Mononuclear cell (primary cell): ENCODE data around the gene KBTBD8. TPM values are rescaled to one million over a fixed set of nuclear protein-coding genes. Genes with fewer than 3 reads are reported as not detected.
A peak's percentile ranks its signal among the peaks of the same experiment; 100 is the strongest.

ENCODE experiments used
- H3K27me3 ChIP-seq: 2 replicates; pipeline ENCODE4 v1.6.0; 2011; ENCODE audit warnings: low read length, control low read depth; ENCODE audit not compliant: insufficient read depth
- H3K4me1 ChIP-seq: 2 replicates; pipeline ENCODE4 v1.5.1; 2011; ENCODE audit warnings: mild to moderate bottlenecking, low read length, control low read depth; ENCODE audit not compliant: insufficient read depth
- H3K4me3 ChIP-seq: 2 replicates; pipeline ENCODE4 v1.5.1; 2011; ENCODE audit warnings: mild to moderate bottlenecking, low read length, moderate library complexity
- H3K9me3 ChIP-seq: 2 replicates; pipeline ENCODE4 v1.5.1; 2011; ENCODE audit warnings: low read depth, mild to moderate bottlenecking, control low read depth, low read length
- total RNA-seq: library from RNA; depleted of rRNA; stranded (reverse); fragments of >200 nt; gene quantifications from one replicate; pipeline ENCODE4 v1.2.3, GENCODE V29; 2012

Gene KBTBD8
- total RNA-seq, 1 donor, result 55.1 TPM

GRCh38 chr3:66989241-66989640 is 8.9 kb upstream of the KBTBD8 start:
- no peaks in the 10 kb centered on the region for H3K4me1 ChIP-seq
- H3K27me3 ChIP-seq, result peaks cover 10% of the 10 kb centered on the region
- H3K4me3 ChIP-seq, result no peak overlapping the region
- no peaks in the 10 kb centered on the region for H3K9me3 ChIP-seq

- no peak overlapping the region for H3K4me3 ChIP-seq
- no peaks in the 10 kb centered on the region for H3K4me1 ChIP-seq
- peaks cover 16% of the 10 kb centered on the region for H3K27me3 ChIP-seq
- H3K9me3 ChIP-seq, result no peaks in the 10 kb centered on the region
These were observed 8.0 kb upstream of the KBTBD8 start for GRCh38 chr3:66989860-66990696.

- no peaks in the 10 kb centered on the region for H3K4me1 ChIP-seq
- H3K9me3 ChIP-seq, result no peaks in the 10 kb centered on the region
- H3K27me3 ChIP-seq, result peaks cover 23% of the 10 kb centered on the region
- no peak overlapping the region for H3K4me3 ChIP-seq
These were observed 6.6 kb upstream of the KBTBD8 start for GRCh38 chr3:66991459-66991858.

- Histone ChIP-seq H3K27me3 (peaks cover 23% of the 10 kb centered on the region), H3K9me3 (no peaks in the 10 kb centered on the region), H3K4me1 (peaks cover 8% of the 10 kb centered on the region), H3K4me3 (no peak overlapping the region)
These were observed 5.0 kb upstream of the KBTBD8 start for GRCh38 chr3:66993082-66993481.

- H3K4me3 ChIP-seq, result no peak overlapping the region
- H3K9me3 ChIP-seq, result no peaks in the 10 kb centered on the region
- H3K4me1 ChIP-seq, result peaks cover 18% of the 10 kb centered on the region
- H3K27me3 ChIP-seq, result peaks cover 23% of the 10 kb centered on the region
These were observed 3.5 kb upstream of the KBTBD8 start for GRCh38 chr3:66994588-66994987.

- H3K4me3 ChIP-seq, result no peak overlapping the region
- peaks cover 21% of the 10 kb centered on the region for H3K4me1 ChIP-seq
- no peaks in the 10 kb centered on the region for H3K9me3 ChIP-seq
- peaks cover 22% of the 10 kb centered on the region for H3K27me3 ChIP-seq
These were observed 1.4 kb upstream of the KBTBD8 start for GRCh38 chr3:66996696-66997095.

GRCh38 chr3:66997560-66998112 is 471 bp upstream of the KBTBD8 start:
- H3K4me3 ChIP-seq, result peak overlapping the region; percentile 65
- H3K4me1 ChIP-seq, result peaks cover 21% of the 10 kb centered on the region
- peaks cover 16% of the 10 kb centered on the region for H3K27me3 ChIP-seq
- no peaks in the 10 kb centered on the region for H3K9me3 ChIP-seq

- no peaks in the 10 kb centered on the region for H3K9me3 ChIP-seq
- H3K4me3 ChIP-seq, result peak overlapping the region; percentile 65
- H3K27me3 ChIP-seq, result peaks cover 16% of the 10 kb centered on the region
- H3K4me1 ChIP-seq, result peaks cover 21% of the 10 kb centered on the region
These were observed 763 bp downstream of the KBTBD8 start for GRCh38 chr3:66998904-66999235.

GRCh38 chr3:67000009-67000408 is 1.9 kb downstream of the KBTBD8 start:
- Histone ChIP-seq H3K4me3 (no peak overlapping the region), H3K4me1 (peaks cover 21% of the 10 kb centered on the region), H3K9me3 (no peaks in the 10 kb centered on the region), H3K27me3 (peaks cover 6% of the 10 kb centered on the region)

- Histone ChIP-seq H3K9me3 (no peaks in the 10 kb centered on the region), H3K4me3 (no peak overlapping the region), H3K4me1 (peaks cover 27% of the 10 kb centered on the region), H3K27me3 (no peaks in the 10 kb centered on the region)
These were observed 3.2 kb downstream of the KBTBD8 start for GRCh38 chr3:67001086-67001861.

- Histone ChIP-seq H3K9me3 (no peaks in the 10 kb centered on the region), H3K4me3 (no peak overlapping the region), H3K4me1 (peaks cover 7% of the 10 kb centered on the region)
These were observed 7.9 kb downstream of the KBTBD8 start for GRCh38 chr3:67005974-67006373.

DNA sequence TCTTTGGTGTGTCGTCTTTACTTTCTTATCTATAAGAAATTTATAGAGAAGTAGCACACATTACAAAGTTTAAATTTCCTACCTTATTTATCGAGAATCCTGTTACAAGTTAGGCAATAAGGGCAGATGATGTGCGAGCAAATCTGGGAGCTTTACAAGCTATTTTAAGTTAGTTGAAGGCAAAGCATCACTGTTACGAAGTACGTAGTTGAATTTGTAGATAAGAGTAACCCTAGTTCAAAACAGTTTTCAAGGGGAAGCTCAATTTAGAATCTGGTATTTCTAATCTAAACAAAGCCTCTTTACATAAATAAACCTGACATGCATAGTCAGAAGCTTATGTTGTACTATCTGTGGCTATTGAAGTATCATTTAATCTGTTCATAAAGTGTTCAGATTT is 8.4 kb downstream of the KBTBD8 start:
- no peaks in the 10 kb centered on the region for H3K27me3 ChIP-seq
- peaks cover 7% of the 10 kb centered on the region for H3K4me1 ChIP-seq
- no peak overlapping the region for H3K4me3 ChIP-seq
- H3K9me3 ChIP-seq, result no peaks in the 10 kb centered on the region

More at GRCh38 chr3:67005974-67006373, 7.9 kb downstream of the KBTBD8 start:
- no peaks in the 10 kb centered on the region for H3K27me3 ChIP-seq

- Histone ChIP-seq H3K4me3 (no peak overlapping the region), H3K9me3 (no peaks in the 10 kb centered on the region), H3K27me3 (no peaks in the 10 kb centered on the region), H3K4me1 (peaks cover 7% of the 10 kb centered on the region)
These were observed 10.3 kb downstream of the KBTBD8 start for GRCh38 chr3:67008388-67008787.

- Histone ChIP-seq H3K4me3 (no peak overlapping the region), H3K4me1 (peaks cover 7% of the 10 kb centered on the region), H3K27me3 (no peaks in the 10 kb centered on the region), H3K9me3 (no peaks in the 10 kb centered on the region)
These were observed 11.6 kb downstream of the KBTBD8 start for GRCh38 chr3:67009716-67010115.

- H3K4me3 ChIP-seq, result no peak overlapping the region
- no peaks in the 10 kb centered on the region for H3K27me3 ChIP-seq
- no peaks in the 10 kb centered on the region for H3K9me3 ChIP-seq
- H3K4me1 ChIP-seq, result peaks cover 10% of the 10 kb centered on the region
These were observed 13.5 kb downstream of the KBTBD8 start for GRCh38 chr3:67011414-67012131.
